Mucosa of rectum (tissue), 2 donors: ENCODE data around the gene RNF7.
"Not testable (repeated sequence)": the region's sequence is repeated elsewhere in the genome, so short reads cannot be mapped to it uniquely, and the experiment has no call there.

ENCODE experiments used
- H3K27ac ChIP-seq, 2 donors: one replicate each; pipeline ENCODE4 v1.7.0; 2013; ENCODE audit warnings: inconsistent platforms in 2 of 2, low read depth in 2 of 2, low read length in 2 of 2
- H3K27me3 ChIP-seq, 2 donors: one replicate each; pipeline ENCODE4 v1.7.0; 2013; ENCODE audit warnings: low read length in 2 of 2; ENCODE audit not compliant: control insufficient read depth in 2 of 2, insufficient read depth in 2 of 2
- H3K36me3 ChIP-seq, 2 donors: one replicate each; pipeline ENCODE4 v1.7.0; 2013; ENCODE audit warnings: low read length in 2 of 2; ENCODE audit not compliant: control insufficient read depth in 2 of 2, insufficient read depth in 2 of 2
- H3K4me1 ChIP-seq, 2 donors: one replicate each; pipeline ENCODE4 v1.7.0; 2013; ENCODE audit warnings: low read length in 2 of 2, mild to moderate bottlenecking in 1 of 2; ENCODE audit not compliant: control insufficient read depth in 2 of 2, insufficient read depth in 2 of 2
- H3K4me3 ChIP-seq, 2 donors: one replicate each; pipeline ENCODE4 v1.7.0; 2013; ENCODE audit warnings: low read length in 2 of 2
- H3K9ac ChIP-seq, 2 donors: one replicate each; pipeline ENCODE4 v1.7.0; 2013; ENCODE audit warnings: low read length in 2 of 2, low read depth in 1 of 2, mild to moderate bottlenecking in 1 of 2
- H3K9me3 ChIP-seq, 2 donors: one replicate each; pipeline ENCODE4 v1.7.0; 2013; ENCODE audit warnings: low read length in 2 of 2; ENCODE audit not compliant: control insufficient read depth in 2 of 2
- donor health status: healthy.
- donor health status: Normal muscosa, but diverticular disease.

The RNF7 gene

GRCh38 chr3:141753399-141753798 lies 15.3 kb downstream of the RNF7 start:
- Histone ChIP-seq H3K4me1 (no peaks in the 10 kb centered on the region), H3K9ac (no peak overlapping the region), H3K27ac (no peak overlapping the region), H3K9me3 (no peaks in the 10 kb centered on the region), H3K4me3 (no peak overlapping the region), H3K36me3 (peaks cover 5 to 14% of the 10 kb centered on the region in 2 donors), H3K27me3 (no peaks in the 10 kb centered on the region)

GRCh38 chr3:141754032-141754431 lies 15.9 kb downstream of the RNF7 start:
- Histone ChIP-seq H3K4me3 (no peak overlapping the region), H3K9me3 (no peaks in the 10 kb centered on the region), H3K9ac (no peak overlapping the region), H3K4me1 (no peaks in the 10 kb centered on the region), H3K27ac (no peak overlapping the region), H3K36me3 (peaks cover 5 to 10% of the 10 kb centered on the region in 2 donors), H3K27me3 (no peaks in the 10 kb centered on the region)

- H3K4me3 ChIP-seq, result peak overlapping the region in 1 of 2 donors; percentile 57
- not testable (repeated sequence) for H3K9ac ChIP-seq, H3K36me3 ChIP-seq, H3K9me3 ChIP-seq, H3K27me3 ChIP-seq, H3K4me1 ChIP-seq
- H3K27ac ChIP-seq, result peak overlapping the region in 1 of 2 donors; percentile 43
Observed at GRCh38 chr3:141762552-141762951, 24.5 kb downstream of the RNF7 start.

- Histone ChIP-seq H3K4me3 (peak within 1 kb of the TSS in 1 of 2 donors; percentile 57), H3K36me3 (no peaks in the 10 kb centered on the region), H3K27ac (peak within 1 kb of the TSS; percentile 1 to 43), H3K4me1 (no peaks in the 10 kb centered on the region), H3K27me3 (no peaks in the 10 kb centered on the region), H3K9me3 (no peaks in the 10 kb centered on the region), H3K9ac (no peak within 1 kb of the TSS)
Observed at GRCh38 chr3:141763088-141763750, 25.1 kb downstream of the RNF7 start, which contains the start of gene GRK7. Gene GRK7 (plus strand): TSS chr3:141763408. CDS start chr3:141778285, 14,877 bp downstream.

GRCh38 chr3:141764045-141764444 lies 25.9 kb downstream of the RNF7 start:
- no peak overlapping the region for H3K27ac ChIP-seq

GRCh38 chr3:141764465-141764864 lies 26.4 kb downstream of the RNF7 start:
- Histone ChIP-seq H3K4me1 (no peaks in the 10 kb centered on the region), H3K27me3 (no peaks in the 10 kb centered on the region), H3K9me3 (no peaks in the 10 kb centered on the region), H3K27ac (no peak overlapping the region), H3K4me3 (no peak overlapping the region), H3K9ac (no peak overlapping the region), H3K36me3 (no peaks in the 10 kb centered on the region)

More at GRCh38 chr3:141764045-141764444, 25.9 kb downstream of the RNF7 start:
- Histone ChIP-seq H3K4me1 (no peaks in the 10 kb centered on the region), H3K9ac (no peak overlapping the region), H3K9me3 (no peaks in the 10 kb centered on the region), H3K27me3 (no peaks in the 10 kb centered on the region), H3K36me3 (no peaks in the 10 kb centered on the region), H3K4me3 (no peak overlapping the region)

- Histone ChIP-seq H3K36me3 (no peaks in the 10 kb centered on the region), H3K4me1 (no peaks in the 10 kb centered on the region), H3K9me3 (no peaks in the 10 kb centered on the region), H3K27me3 (no peaks in the 10 kb centered on the region), H3K27ac (no peak overlapping the region), H3K4me3 (no peak overlapping the region), H3K9ac (no peak overlapping the region)
Observed at GRCh38 chr3:141764986-141765385, 26.9 kb downstream of the RNF7 start.

GRCh38 chr3:141767066-141767465 lies 29.0 kb downstream of the RNF7 start:
- Histone ChIP-seq H3K27ac (no peak overlapping the region), H3K9me3 (no peaks in the 10 kb centered on the region), H3K4me1 (no peaks in the 10 kb centered on the region), H3K27me3 (no peaks in the 10 kb centered on the region), H3K36me3 (no peaks in the 10 kb centered on the region), H3K9ac (no peak overlapping the region), H3K4me3 (no peak overlapping the region)

- H3K9ac ChIP-seq, result no peak overlapping the region
- H3K27me3 ChIP-seq, result no peaks in the 10 kb centered on the region
- H3K4me1 ChIP-seq, result no peaks in the 10 kb centered on the region
- H3K36me3 ChIP-seq, result no peaks in the 10 kb centered on the region
- H3K9me3 ChIP-seq, result no peaks in the 10 kb centered on the region
- H3K4me3 ChIP-seq, result no peak overlapping the region
- no peak overlapping the region for H3K27ac ChIP-seq
Observed at GRCh38 chr3:141769221-141769894, 31.3 kb downstream of the RNF7 start.

- H3K36me3 ChIP-seq, result no peaks in the 10 kb centered on the region
- H3K4me1 ChIP-seq, result no peaks in the 10 kb centered on the region
- H3K4me3 ChIP-seq, result no peak overlapping the region
- no peak overlapping the region for H3K27ac ChIP-seq
- no peaks in the 10 kb centered on the region for H3K27me3 ChIP-seq
- no peak overlapping the region for H3K9ac ChIP-seq
- H3K9me3 ChIP-seq, result no peaks in the 10 kb centered on the region
Observed at GRCh38 chr3:141773676-141774075, 35.6 kb downstream of the RNF7 start.
